Left renal pelvis (tissue), 4 donors: Measurements from ENCODE around the gene CDH23. TPM values are rescaled to one million over a fixed set of nuclear protein-coding genes. Genes with fewer than 3 reads are reported as not detected.
A peak's percentile ranks its signal among the peaks of the same experiment; 100 is the strongest.

Source experiments
- DNase-seq, 4 donors: peaks; one replicate each; pipeline ENCODE4 v3.0.0-alpha.2; 2013; ENCODE audit warnings: low read depth in 4 of 4, low spot score in 3 of 4
- polyA plus RNA-seq, 4 donors: library from polyadenylated mRNA; unstranded; fragments of 120-200 nt; gene quantifications; one replicate each; pipeline ENCODE4 v1.2.1, GENCODE V29; 2013; ENCODE audit not compliant: insufficient read length in 4 of 4

The CDH23 gene
- polyA plus RNA-seq, 4 donors = 1.5 to 28.3 (median 2.7) TPM

DNA sequence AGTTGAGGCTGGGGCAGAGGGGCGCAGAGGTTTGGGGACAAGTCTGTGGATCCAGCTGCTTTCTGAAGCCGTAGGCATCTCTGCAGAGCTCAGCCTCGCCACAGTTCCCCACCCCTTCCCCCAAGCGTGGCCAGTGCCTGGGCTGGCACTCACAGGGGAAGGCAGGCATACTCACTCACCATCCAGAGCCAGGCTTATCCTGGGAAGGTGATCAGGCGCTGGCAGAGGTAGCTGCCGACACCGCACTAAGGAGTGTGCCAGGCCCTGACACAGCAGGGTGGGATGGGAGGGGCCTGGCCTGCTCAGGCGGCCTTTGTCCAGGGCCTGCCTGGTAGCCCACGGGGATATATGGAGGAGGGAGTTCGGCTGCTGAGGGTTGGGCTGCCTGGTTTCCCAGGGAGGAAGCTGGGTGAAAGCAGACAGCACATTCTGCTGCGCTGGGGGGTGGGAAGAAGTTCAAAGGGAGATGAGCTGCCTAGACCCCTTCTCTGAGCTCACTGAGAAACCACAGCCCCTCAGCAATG is 360.7 kb downstream of the CDH23 start:
- DNase-seq = no peak

- DNase-seq = no peak
Measured at GRCh38 chr10:71761105-71761511, 364.4 kb downstream of the CDH23 start.

GRCh38 chr10:71761541-71762113 is 364.9 kb downstream of the CDH23 start:
- no peak for DNase-seq

- no peak for DNase-seq
Measured at GRCh38 chr10:71762324-71762723, 365.6 kb downstream of the CDH23 start.

- DNase-seq = no peak
Measured at GRCh38 chr10:71763352-71764127, 366.8 kb downstream of the CDH23 start.

DNA sequence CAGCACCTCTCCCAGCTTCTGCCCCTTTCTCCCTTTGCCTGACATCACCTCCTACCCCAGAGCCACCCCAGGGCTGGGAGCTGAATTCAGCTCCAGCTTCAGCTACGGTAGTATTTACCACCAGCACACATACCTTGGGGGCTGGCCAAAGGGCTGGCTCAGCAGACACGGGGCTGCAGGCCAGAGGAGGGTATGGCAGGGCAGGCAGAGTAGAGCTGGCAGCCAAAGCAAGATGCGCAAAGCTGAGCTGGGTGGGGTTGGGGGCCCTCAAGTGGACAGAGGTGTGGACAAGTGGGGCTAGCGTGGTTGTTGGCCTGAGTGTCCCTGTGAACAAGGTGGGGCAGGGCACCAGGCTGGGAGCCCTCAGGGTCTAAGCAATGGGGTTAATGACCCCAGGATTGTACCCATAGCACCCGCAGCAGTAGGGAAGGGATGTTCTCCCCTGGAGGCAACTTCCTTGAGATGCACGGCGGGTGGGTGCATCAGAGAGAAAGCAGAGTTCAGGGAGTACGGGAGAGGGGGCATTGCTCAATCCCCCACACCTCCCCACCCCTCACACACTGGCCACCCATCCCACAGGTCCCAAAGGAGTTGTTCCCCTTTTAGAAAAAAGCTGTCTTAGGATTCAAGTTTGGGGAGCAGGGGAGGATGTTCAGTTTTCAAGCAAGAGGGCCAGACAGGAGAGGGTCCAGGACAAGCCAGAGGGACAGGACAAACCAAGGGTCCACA is 368.6 kb downstream of the CDH23 start:
- DNase-seq = no peak

DNA sequence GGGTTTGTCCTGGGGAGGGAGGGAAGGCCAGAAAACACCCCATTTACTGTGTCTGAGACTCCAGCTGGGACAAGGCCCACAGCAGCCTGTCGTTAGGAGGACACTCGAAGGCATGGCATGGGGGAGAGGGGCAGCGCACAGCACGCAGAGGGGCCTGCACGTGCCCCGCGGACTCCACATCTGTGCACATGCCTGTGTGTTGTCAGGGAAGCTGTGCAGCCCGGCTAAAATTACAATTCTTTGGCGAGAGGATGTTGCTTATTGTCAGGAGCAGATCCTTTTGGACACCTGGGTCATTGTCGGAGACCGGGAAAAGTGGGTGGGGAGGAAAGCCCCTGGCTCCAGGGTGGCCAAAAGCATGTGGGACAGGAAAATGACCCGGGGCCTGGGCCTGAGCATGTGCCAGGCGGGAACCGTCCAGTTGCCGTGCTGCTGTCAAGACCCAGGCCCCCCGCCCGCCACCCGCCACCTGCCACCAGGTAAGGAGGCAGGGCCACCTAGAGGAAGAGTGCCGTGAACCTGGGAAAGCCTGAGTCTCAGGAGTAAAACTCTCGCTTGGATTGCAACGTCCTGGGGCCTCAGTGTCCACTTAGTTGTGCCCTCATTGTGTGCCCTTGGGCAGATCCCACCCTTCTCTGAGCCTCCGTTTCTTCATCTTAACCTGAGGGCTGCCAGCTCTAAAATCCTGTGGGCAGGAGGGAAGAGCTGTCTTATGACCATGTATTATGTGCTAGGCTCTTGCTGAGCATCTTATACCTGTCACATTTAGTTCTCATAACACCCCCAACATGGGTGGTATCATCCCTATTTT is 369.4 kb downstream of the CDH23 start:
- no peak for DNase-seq

- no peak for DNase-seq
Measured at GRCh38 chr10:71766717-71767419, 370.1 kb downstream of the CDH23 start.

DNA sequence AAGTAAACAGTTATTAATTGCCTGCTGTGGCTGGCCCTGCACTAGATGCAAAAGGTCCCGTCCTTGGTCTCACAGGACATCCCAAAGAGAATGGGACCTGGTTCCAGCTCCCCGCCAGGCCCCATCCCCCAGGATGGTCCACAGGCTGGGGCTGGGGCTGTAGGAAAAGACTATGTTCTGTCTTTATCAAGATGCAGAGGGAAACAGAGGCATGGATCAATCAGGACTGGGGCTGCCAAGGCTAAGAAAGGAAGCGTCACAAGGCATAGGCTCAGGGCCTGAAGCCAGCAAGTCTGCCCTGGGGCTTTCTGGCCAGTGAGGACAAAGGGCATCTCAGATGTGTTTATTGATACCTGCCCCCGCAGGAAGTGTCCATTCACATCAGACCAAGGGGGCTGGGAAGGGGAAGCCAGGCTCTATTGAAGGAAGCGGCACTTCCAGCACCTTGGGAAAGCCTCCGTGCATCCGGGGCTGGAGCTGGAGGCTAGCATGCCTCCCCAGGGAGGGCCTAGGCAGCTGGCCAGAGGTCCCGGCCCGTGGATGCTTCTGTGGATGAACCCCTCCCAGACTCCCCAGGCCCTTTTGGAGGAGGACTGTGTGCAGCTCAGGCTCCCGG is 370.8 kb downstream of the CDH23 start:
- no peak for DNase-seq

- DNase-seq = no peak
Measured at GRCh38 chr10:71769279-71769823, 372.6 kb downstream of the CDH23 start.

- no peak for DNase-seq
Measured at GRCh38 chr10:71770255-71770654, 373.5 kb downstream of the CDH23 start.

GRCh38 chr10:71770789-71771188 is 374.1 kb downstream of the CDH23 start:
- no peak for DNase-seq

- DNase-seq = no peak
Measured at GRCh38 chr10:71771204-71771603, 374.5 kb downstream of the CDH23 start.

GRCh38 chr10:71771821-71772617 is 375.3 kb downstream of the CDH23 start:
- DNase-seq = no peak

GRCh38 chr10:71772832-71773220 is 376.1 kb downstream of the CDH23 start:
- DNase-seq = no peak

- DNase-seq = peak in 2 of 4 donors; percentile 60 to 61
Measured at GRCh38 chr10:71773221-71773971, 376.7 kb downstream of the CDH23 start, which contains the start of gene VSIR. VSIR (minus strand) TSS chr10:71773520; CDS start chr10:71773439, 81 bp downstream.

DNA sequence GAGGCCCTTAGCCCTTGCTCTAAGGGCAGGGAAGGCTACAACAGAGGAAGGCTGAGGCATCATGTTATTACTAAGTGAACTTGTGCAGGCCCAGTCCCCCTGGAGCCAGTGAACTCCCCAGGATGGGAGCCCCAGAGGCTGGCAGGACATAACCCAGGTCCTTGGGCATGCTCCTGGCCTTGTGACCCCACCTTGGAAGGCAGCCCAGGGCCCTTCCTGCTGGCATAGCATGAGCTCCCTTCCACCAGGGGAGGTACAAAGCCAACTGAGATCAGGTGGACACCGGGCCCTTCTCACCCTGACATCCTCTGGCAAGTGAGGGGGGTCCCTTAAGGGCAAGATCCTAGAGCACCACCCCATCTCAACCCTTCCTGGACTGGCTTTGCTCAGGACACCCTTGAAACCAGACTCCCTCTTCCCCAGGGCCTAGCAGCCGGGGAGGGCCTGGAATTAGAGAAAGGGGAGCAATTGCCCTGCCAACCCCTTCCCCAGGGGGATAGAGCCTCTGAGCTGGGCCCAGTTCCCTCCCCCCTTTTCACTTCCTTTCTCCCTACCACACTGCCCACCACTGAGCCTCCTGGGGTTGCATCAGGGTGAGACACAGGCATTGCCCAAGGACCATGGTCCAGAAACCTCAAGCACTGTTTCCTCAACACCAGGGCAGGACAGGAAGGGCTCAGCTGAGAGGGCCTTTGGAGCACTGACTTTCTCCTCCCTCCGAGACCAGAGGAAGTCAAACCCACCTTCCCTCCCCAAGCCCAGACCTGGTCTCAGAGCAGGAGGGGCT is 378.4 kb downstream of the CDH23 start:
- DNase-seq = no peak
